Activated CD8-positive, alpha-beta memory T cell treated with anti-CD3 and anti-CD28 coated beads for 1 hour (primary cell): ENCODE data around the gene KANSL3.

ENCODE experiments used
- DNase-seq, 2 donors: peaks; one replicate each; pipeline ENCODE4 v3.0.0-alpha.2; 2020; ENCODE audit warnings: low read depth in 1 of 2; ENCODE audit errors: extremely low read depth in 1 of 2

The KANSL3 gene

DNA sequence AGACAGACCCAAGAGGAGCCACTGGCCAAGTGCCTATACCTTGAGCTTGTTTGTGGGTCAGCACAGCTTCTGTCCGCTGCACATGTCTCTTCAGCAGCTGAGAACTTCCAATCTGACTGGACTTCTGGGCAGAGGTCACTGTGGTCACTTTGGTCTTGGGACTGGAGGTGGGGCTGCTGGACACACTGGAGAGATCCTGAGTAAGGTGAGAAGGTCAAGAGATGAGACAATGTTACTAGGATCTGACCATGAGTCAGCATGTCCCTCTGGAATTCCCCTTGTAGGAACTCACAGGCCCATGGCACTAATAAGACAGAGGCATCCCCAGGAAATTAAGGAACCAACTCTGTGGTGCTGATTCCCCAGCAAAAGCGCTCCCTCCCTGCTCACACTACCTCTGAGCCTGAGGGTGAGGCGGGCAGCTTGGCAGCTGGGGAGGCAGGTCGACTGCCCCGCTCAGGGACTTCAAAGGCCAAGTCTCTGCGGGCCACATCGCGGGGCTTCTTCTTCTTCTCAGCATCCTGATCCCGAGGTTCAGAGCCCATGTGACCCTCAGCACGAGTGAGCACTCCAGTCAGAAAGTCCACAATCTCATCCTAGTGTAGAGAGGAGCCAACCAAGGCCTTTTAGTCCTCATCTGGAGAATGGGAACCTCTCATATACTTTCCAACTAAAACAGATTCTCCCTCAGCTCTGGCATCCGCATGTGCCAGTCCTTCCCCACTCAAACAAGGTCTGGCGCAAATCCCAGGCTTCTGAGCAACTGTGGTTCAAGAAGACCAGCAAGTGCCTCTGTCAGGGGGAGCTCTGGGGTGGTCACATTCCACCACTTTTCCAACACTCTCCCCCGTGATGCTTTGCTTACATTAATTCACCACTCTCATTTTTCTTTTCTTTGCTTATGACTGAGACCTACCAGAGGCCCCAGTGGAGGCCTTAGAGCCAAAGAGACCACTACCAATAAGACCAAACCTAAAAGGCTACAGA is 29.4 kb downstream of the KANSL3 start:
- no peak for DNase-seq

DNA sequence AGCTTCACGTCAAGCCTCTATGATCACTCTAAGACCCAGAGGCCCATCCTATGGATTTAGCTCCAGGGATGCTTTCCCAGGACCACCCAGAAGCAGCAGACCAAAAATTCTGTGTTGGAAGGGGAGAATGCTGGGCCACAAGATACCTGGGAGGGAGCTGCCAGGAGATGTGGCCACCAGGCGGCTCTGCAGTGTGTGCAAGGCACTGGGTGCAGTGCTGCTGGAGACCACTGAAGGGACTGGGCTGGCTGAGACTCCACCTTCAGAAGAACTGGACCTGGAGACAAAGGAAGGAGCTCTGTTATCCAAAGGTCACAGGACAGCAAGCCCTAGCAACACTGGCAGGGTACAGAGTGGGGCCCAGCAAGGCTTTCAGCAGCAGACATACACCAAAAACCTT is 34.0 kb downstream of the KANSL3 start:
- no peak for DNase-seq

DNA sequence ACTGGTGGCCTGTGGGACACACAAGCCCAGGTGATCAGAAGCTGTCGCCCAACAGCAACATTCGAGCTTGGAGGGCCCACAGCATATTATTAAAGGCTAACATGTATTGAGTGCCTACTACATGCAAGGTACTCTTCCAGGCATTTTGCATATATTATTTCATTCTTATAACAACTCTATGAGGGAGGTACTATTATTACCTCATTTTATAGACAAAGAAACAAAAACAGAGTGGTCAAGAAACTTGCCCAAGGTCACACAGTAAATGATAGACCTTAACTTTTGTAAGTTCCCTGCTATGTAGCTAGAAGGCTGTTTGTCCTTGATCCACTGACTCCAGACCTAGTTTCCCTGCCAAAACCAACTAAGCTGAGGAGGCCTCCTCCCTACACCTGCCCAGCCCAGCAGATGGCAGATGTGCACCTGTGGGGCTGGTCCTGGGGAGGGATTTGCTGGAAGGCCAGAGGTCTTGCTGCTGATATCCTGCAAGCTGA is 35.7 kb downstream of the KANSL3 start:
- no peak for DNase-seq

DNA sequence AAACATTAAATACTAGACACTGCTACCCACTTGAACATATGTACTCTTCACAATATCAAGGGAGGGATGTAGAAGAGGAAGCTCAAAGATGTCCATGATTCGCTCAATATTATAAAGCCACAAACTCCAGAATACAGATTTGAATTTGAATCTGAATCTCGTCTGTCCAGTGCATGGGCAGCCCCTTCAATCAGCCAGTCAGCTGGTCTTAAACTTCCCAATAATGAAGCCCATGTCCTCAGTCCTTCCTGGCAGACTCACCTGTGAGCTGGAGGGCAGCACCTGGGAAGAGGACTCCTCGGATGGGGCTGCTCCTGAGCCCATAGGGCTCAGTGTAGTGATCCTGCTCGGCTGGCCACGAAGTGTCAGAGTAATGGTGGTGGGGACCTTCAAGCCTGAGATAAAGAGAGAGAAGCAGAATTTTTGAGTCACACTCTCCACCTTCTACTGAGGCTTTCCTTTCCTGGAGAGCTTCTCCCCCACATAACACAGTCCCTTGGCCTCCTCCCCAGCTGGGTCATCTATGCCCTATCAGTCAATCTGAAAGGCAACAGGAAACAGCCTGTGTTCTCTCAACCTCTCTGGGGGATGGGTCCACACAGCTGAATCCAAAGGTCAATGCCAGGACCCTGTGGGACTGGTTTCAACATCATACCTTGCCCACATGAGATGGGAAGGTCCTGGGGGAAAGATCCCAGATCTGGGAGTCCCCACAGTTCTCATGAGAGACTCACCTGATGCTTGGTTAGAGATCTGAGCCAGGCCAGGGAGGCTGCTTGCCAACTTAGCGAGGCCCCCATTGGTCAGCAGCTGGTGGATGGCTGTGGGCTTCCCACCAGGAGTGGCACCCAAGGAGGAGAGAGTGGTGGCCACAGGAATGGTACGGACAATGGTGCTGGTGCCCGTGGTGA is 36.5 kb downstream of the KANSL3 start:
- no peak for DNase-seq

DNA sequence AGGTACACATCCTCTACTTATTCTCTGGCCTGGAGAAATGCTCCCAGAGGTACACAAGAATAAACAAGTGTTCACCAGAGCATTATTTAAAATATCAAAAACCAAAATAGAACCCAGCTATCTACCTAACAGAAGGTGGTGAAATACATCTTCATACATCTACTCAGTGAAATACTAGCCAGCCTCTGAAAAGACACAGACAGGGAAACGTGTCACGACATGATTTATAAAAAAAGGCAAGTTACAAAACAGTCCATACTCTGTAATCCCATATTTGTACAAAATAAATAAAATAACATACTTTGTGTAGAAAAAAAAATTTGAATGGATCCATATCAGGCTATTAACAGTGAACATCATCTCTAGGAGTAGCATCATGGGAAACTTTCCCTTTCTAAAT is 38.2 kb downstream of the KANSL3 start:
- no peak for DNase-seq

DNA sequence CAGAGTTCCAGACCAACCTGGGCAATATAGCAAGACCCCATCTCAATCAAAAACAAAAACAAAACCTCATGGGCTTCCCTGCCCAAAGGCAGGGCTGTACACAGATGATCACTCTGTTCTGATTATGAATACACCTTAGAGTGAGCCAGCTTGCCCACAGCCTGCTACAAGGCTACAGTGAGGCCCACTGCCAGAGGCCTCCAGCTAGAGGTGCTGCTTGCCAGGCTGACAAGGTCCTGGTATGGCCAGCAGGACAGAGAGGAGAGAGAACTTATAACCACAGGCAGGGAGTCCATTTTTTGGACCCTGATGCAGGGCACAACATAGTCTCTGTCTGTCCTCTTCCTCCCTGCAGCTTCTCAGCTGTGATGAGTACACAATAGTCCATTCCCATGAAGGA is 41.5 kb downstream of the KANSL3 start:
- DNase-seq: no peak

DNA sequence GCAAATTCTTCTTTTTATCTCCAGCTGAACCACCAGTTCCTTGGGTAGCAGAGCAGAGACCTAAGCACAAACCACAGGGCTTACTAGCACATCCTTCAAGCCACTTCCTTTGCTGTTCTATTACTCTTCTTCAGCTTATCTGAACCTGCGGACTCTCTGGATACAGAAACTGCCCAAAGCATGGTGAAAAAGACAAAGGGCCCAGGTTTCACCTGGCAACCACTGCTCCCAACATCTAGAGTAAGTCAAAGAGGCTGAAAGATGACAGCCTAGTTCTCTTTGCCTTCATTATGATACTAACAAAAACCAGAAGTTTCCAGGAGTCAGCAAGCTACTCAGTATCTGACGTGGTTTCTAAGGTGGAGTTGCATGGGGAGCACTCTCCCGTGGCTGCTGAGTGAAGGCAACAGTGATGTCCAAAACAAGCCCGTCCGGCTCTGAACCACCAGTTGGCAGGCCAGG is 43.4 kb downstream of the KANSL3 start:
- DNase-seq: no peak

DNA sequence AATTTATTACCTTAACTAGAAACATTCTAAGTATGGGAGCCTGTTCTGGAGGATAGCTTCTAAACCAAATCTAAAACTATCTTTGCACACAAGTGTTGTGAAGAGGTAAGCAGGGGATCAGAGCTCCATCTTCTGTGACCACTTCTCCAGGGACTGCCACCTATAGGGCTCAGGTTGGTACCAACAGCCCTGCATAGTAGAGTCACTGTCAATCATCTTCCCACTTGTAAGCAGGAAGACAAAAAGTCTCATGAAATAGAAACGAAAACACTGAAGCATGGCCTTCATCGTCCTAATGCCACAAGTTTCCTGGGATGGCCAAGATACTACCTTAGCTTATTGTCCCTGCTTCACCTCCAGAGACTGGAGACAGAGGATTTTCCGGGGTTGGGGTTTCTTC is 43.8 kb downstream of the KANSL3 start:
- DNase-seq: no peak

DNA sequence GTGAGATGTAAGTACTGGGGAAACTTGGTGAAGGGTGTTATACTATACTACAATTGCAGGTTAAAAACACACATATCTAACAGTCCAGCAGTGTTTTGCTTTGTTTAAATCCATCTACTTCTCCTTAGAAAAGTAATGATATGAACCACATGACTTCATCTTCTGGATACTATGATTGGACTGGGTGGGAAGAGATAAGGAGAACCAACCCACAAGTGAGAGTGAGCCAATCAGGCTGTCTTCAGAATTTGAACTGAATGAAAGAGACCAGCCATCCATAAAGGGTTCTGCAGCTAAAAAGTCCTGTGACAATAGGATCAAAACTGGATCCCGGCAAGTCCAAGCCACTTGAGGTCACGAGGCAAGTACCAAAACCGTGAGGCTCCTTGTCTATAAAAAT is 46.6 kb downstream of the KANSL3 start:
- DNase-seq: no peak

DNA sequence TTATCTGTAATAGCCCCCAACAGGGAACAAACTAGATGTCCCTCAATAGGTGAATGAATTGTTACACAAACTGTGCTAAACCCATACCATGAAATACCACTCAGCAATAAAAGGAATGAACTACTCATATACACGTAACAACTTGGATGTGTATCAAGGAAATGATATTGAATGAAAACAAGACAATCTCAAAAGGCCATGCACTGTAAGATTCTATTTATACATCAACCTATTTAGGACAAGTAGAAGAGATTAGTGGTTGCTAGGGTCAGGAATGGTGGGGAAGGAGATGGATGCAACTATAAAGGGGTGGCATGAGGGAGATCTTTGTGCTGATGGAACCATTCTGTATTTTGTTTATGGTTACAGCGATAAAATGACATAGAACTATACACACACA is 47.1 kb downstream of the KANSL3 start:
- DNase-seq: no peak

DNA sequence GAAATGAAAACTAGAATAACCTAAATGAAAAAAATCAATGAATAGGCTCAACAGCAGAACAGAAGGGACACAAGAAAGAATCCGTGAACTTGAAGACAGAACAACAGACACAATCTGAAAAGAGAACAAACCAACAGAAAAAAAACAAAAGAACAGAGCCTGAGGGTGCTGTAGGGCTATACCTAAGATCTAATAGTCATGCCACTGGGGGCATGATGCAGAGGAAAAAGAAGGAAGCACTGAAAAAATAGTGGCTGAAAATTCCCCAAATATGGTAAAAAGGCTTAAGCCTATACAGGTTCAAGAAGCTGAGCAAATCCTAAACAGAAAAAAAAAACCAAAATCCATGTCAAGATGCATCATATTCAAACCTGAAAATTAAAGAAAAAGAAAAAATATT is 50.3 kb downstream of the KANSL3 start:
- no peak for DNase-seq

DNA sequence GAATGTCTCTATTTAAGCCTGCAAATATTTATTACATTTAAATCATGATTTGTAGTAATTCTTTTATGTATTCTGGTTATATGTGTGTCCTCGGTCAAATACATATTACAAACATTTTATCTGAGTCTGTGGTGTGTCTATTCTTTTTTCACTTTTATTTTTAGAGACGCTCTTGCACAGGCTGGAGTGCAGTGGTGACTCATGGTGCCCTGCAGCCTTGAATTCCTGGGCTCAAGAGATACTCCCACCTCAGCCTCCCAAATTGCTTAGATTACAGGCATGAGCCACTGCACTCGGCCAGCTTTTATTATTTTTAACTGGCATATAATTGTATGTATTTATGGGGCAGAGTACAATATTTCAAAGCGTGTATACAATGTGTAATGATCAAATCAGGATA is 54.1 kb downstream of the KANSL3 start:
- no peak for DNase-seq

DNA sequence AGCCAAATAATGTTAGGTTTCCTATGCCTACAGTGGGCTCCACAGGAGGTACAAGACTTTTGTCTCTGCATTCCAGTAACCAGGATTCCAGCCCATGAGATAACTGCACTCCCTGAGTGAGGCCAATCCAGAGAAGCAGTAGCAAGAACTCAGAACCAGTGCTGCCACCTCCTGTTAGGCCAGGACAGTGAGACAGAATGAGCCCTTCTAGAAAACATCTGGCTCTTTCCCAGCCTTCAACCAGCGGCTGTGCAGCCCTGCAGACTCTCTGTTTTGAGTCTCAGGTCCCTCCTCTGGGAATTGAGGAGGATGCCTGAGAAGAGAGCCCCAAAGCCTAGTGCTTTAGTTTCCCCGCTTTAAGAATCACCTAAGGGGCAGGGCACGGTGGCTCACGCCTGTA is 57.3 kb downstream of the KANSL3 start:
- no peak for DNase-seq

DNA sequence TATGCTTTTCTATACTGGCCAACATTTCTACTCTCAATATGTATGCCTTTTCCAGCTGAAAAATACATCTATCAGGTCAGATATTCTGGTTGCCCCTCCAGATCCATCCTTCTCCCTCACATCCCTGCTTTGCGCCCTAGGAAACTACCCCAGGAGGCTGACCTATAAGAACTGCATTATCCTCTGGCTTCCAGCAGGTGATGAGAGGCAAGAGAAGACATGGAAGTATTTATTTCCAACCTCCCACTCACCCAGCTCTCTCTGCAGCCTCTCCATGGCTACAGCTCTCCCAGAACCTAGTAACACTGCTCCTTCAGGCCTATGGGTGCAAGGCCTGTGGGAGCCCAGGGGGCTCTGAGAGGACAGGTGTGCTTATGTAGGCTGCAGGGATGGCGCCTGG is 58.7 kb downstream of the KANSL3 start:
- no peak for DNase-seq

DNA sequence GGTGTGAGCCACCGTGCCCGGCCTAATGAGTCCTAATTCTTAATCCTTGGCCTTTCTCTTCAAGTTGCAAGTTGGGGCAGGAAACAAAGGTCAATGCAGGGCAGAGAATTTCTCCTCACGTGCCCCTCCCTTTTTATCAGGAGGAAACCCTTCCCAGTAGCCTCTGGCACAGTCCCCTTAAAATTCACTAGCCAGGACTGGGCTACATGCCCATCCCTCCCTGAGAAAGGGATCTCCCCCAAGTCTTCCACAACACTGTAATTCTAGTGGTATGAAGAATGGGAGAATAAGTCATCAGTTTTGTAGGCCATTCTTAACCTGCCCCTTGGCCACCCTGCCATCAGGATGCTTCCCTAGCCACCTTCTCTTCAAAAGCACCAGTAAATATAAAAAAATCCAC is 59.4 kb downstream of the KANSL3 start:
- no peak for DNase-seq

DNA sequence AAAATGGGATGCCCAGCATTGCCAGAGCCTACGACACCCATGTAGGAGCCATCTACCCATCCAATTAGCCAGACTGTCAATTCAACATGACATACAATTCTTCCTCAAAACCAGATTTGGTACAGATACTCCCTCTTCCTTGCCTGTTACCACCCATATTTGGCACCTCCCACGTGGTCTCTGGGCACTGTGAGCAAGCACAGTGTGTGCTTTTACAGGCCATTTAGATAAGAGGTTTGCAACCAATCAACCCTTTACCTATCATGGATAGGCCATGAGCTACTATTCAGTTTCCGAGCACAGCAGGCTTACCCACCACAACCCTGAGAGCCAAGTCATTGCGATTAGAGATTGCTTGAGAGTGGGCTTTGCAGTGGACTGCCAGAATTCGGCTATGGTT is 60.6 kb downstream of the KANSL3 start:
- no peak for DNase-seq

DNA sequence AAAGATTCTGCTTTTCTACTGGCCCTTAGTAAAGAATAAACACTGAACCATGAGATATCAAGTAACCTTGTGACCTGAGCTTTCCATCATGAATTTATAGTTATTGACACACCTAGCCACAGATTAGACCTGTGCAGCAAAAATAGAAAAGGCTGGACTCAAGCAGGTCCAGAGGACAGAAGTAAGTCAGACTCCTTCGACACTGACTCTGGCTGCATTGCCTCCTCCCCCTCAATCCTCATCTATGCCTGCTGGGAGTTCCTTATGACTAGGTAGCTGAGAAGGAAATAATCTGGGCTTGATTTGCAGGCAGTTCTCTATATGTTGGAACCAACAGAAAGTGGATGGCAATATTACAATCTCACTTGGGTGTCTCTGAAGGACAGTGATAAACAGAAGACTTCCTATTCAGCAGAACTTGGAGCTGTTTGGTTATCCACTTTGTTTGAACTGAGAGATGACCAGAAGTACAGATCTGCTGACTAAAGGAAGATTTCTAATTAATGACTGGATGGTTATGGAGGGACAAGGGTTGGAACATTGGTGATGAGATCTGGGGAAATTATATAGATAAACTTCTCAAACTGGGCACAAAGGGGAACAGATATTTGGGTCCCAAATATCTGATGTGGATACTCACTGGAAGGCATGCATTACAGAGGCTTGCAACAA is 62.2 kb downstream of the KANSL3 start:
- DNase-seq: no peak

DNA sequence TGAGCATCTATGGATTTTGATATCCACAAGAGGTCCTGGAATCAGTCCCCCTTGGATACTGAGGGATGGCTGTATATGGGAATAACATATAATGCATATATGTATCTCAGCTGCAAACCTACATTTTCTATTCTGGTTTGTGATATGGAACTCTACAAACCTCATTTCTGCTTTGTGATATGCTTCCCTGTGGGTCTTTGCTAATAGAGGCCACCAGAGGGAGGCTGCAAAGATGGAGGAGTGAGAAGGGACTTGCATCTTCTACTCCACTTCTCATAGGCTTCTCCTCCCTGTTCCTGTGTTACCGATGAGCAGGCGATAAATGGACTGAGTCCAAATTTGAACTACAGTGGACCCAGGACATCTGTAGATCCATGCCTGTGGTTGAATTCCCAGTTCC is 63.7 kb downstream of the KANSL3 start:
- DNase-seq: no peak

DNA sequence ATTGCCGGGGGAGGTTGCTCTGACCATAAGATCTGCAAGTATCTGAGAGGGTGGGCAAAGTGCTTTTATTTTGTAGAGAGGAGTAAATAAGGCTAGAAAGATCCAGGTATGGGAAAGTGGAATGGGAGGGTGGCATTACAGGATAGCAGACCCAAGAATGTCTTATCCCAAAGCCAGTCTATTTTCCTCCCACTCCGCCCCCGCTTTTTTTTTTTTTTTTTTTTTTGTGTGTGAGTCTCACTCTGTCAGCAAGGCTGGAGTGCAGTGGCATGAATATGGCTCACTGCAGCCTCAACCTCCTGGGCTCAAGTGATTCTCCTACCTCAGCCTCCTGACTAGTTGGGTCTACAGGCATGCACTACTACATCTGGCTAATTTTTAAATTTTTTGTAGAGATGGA is 70.0 kb downstream of the KANSL3 start:
- DNase-seq: no peak

DNA sequence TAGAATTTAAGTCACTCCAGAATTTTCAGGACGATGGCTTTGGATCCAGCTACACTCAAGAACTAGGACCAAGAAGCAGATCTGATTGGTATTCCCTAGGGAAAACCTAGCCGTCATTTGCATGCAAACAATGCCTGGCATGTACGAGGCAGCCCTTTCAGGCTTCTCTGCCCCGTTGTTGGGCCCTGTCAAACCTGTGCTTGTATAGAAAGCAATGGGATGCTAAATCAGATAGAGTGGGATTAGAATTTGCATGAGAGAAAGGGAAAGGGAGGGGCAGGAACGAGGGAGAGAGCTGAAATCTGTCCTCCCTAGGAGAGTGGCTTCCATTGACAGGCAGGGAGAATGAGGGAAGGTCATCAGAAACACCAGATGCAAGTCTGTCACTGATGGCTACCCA is 73.0 kb downstream of the KANSL3 start:
- no peak for DNase-seq

DNA sequence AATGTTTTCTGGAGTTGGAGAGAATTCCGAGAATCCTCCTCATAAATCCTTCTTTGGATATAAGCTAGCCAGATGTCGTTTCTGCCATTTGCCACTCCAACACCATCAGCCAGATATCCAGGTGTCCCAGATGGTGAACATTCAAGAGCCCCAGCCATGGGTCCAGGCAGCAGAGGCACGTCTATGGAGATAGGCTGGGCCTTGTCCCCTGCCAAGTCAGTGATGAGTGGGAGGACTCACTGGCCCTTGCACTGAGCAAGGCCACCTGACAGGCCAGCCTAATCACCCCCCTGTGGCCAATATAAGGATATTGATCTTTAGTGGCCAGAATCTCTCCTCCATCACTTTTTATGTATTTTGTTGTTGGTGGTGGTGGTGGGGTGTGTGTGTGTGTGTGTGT is 73.5 kb downstream of the KANSL3 start:
- DNase-seq: no peak
